NCI-H2227 treated with DMSO at 0.1 percent for 48 hours (cell line): Measurements from ENCODE around the gene EFL1.
"Not testable (repeated sequence)": the region's sequence is repeated elsewhere in the genome, so short reads cannot be mapped to it uniquely, and the experiment has no call there.

Source experiments
- DNase-seq: peaks from one replicate; lab custom pipeline; 2025; lab: John Stamatoyannopoulos, UW

Gene EFL1

GRCh38 chr15:82262422-82263026, at the start of gene EFL1, which contains the start of gene SAXO2:
EFL1 (minus strand) TSS chr15:82262734; CDS start chr15:82261778, 956 bp downstream.
SAXO2 (plus strand) TSS chr15:82262818; CDS start chr15:82262880, 62 bp downstream.
- DNase-seq = peak; percentile 55

GRCh38 chr15:82311321-82311720, 48.8 kb upstream of the EFL1 start:
- not testable (repeated sequence) for DNase-seq

- DNase-seq = no peak
Measured at GRCh38 chr15:82309802-82310201, 47.3 kb upstream of the EFL1 start.

- DNase-seq = no peak
Measured at GRCh38 chr15:82307714-82308081, 45.2 kb upstream of the EFL1 start.

GRCh38 chr15:82306791-82307713, 44.5 kb upstream of the EFL1 start:
- no peak for DNase-seq

GRCh38 chr15:82305621-82306048, 43.1 kb upstream of the EFL1 start:
- no peak for DNase-seq

GRCh38 chr15:82304778-82305090, 42.2 kb upstream of the EFL1 start:
- no peak for DNase-seq

GRCh38 chr15:82303956-82304777, 41.6 kb upstream of the EFL1 start:
- no peak for DNase-seq

GRCh38 chr15:82301296-82302016, 38.9 kb upstream of the EFL1 start:
- DNase-seq = no peak

GRCh38 chr15:82300883-82301282, 38.3 kb upstream of the EFL1 start:
- DNase-seq = no peak

GRCh38 chr15:82300326-82300725, 37.8 kb upstream of the EFL1 start:
- DNase-seq = not testable (repeated sequence)

- not testable (repeated sequence) for DNase-seq
Measured at GRCh38 chr15:82299511-82299914, 37.0 kb upstream of the EFL1 start.

GRCh38 chr15:82298520-82298919, 36.0 kb upstream of the EFL1 start:
- DNase-seq = no peak

GRCh38 chr15:82298032-82298431, 35.5 kb upstream of the EFL1 start:
- DNase-seq = no peak

- no peak for DNase-seq
Measured at GRCh38 chr15:82297546-82297945, 35.0 kb upstream of the EFL1 start.

- DNase-seq = no peak
Measured at GRCh38 chr15:82294061-82294690, 31.6 kb upstream of the EFL1 start.

- DNase-seq = no peak
Measured at GRCh38 chr15:82292271-82292670, 29.7 kb upstream of the EFL1 start.

GRCh38 chr15:82288202-82288601, 25.7 kb upstream of the EFL1 start:
- not testable (repeated sequence) for DNase-seq

- DNase-seq = not testable (repeated sequence)
Measured at GRCh38 chr15:82286475-82286874, 23.9 kb upstream of the EFL1 start.

GRCh38 chr15:82284381-82284780, 21.8 kb upstream of the EFL1 start:
- not testable (repeated sequence) for DNase-seq

- DNase-seq = not testable (repeated sequence)
Measured at GRCh38 chr15:82282386-82282785, 19.9 kb upstream of the EFL1 start.
